ENCODE results near the gene TCEANC. TPM values are rescaled to one million over a fixed set of nuclear protein-coding genes. Genes with fewer than 3 reads are reported as not detected.
A peak's percentile ranks its signal among the peaks of the same experiment; 100 is the strongest.
"Not testable (repeated sequence)": the region's sequence is repeated elsewhere in the genome, so short reads cannot be mapped to it uniquely, and the experiment has no call there.

The TCEANC gene
- total RNA-seq, 5 donors from 2014 or later (not counting 1 experiment from before 2014, with no cell fraction given): 8.0 to 12.8 (median 9.5) TPM

- no CpG with 5 or more reads among the region's 9 CpGs for whole genome bisulfite sequencing (ENCODE audit: insufficient coverage)
- no peak for DNase-seq
- CTCF ChIA-PET: interaction anchor here (1.4 to 1.9 kb wide), 3 partner anchors 138 to 699 kb away, joined by 3 to 10 read pairs (median 4); no protein-coding TSS in a partner anchor
Observed at GRCh38 chrX:13645464-13646153, 7.3 kb upstream of the TCEANC start.

DNA sequence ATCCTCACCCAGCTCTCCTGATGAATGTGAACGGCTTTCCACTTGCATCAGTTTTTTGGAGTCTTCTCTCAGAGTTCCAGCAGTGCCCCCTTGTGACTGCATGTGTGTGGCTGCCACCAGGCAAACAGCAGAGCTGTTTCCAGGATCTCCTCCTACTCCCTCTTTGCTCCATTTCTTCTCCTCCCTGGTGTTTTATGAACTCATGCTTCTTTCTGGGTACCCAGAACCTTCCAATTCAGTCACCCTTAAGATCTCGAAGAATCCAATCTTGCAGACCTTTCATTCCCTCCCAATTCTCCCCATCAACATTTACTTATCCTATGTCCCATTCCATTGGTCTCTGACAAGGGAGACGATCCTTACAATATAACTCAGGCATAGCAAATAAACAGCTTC is 6.8 kb upstream of the TCEANC start:
- Histone ChIP-seq H3K27me3 (replicated peaks in 1 of 2; ENCODE audit: control insufficient read depth in 2 of 2, extremely low read depth in 1 of 2, insufficient read depth in 2 of 2, low read length in 1 of 2) (no peaks in the 10 kb centered on the region), H3K36me3 (ENCODE audit: control insufficient read depth in 2 of 2, extremely low read depth in 1 of 2, insufficient read depth in 1 of 2, low read length in 1 of 2) (no peaks in the 10 kb centered on the region), H3K4me1 (ENCODE audit: control insufficient read depth in 1 of 2, extremely low read depth in 1 of 2, insufficient read depth in 2 of 2, low read length in 2 of 2) (no peaks in the 10 kb centered on the region), H3K27ac (ENCODE audit: low read length) (no peak overlapping the region), H3K9me3 (no peaks in the 10 kb centered on the region), H3K4me3 (ENCODE audit: control insufficient read depth in 1 of 2, extremely low read depth in 1 of 2, low read length in 1 of 2) (no peak overlapping the region)
- peaks cover 0 to 23% of the 10 kb centered on the region in 2 donors for H3K27me3 Mint-ChIP-seq
- no peaks in the 10 kb centered on the region for H3K36me3 Mint-ChIP-seq
- peak in 16 of 35 experiments; percentile 3 to 48 (median 21) for DNase-seq
- peak in 2 of 4 experiments; percentile 36 to 52 for ATAC-seq (replicated peaks in 1 of 4)
- ChIA-PET POLR2A (no interaction called here), CTCF (interaction anchor here (1.4 to 1.9 kb wide), 3 partner anchors 139 to 700 kb away, joined by 3 to 10 read pairs (median 4); no protein-coding TSS in a partner anchor)
- H3K9me3 Mint-ChIP-seq: no peaks in the 10 kb centered on the region
- H3K4me3 Mint-ChIP-seq: no peak overlapping the region
- 50% methylated on average over 1 of the region's 3 CpGs for WGBS (ENCODE audit: insufficient coverage)
- no peak overlapping the region for H3K27ac Mint-ChIP-seq
- H3K4me1 Mint-ChIP-seq: peaks cover 0 to 15% (median 8%) of the 10 kb centered on the region in 3 donors

More at GRCh38 chrX:13645464-13646153, 7.3 kb upstream of the TCEANC start:
- ATAC-seq (replicated peaks in 1 of 4): no peak
- Mint-ChIP-seq H3K27me3 (peaks cover 0 to 23% of the 10 kb centered on the region in 2 donors), H3K9me3 (no peaks in the 10 kb centered on the region), H3K27ac (no peak overlapping the region), H3K4me3 (no peak overlapping the region), H3K36me3 (no peaks in the 10 kb centered on the region), H3K4me1 (peaks cover 0 to 15% (median 8%) of the 10 kb centered on the region in 3 donors)
- H3K9me3 ChIP-seq: no peaks in the 10 kb centered on the region
- H3K36me3 ChIP-seq (ENCODE audit: control insufficient read depth in 2 of 2, extremely low read depth in 1 of 2, insufficient read depth in 1 of 2, low read length in 1 of 2): no peaks in the 10 kb centered on the region
- no peaks in the 10 kb centered on the region for H3K4me1 ChIP-seq (ENCODE audit: control insufficient read depth in 1 of 2, extremely low read depth in 1 of 2, insufficient read depth in 2 of 2, low read length in 2 of 2)
- H3K27ac ChIP-seq (ENCODE audit: low read length): no peak overlapping the region
- H3K27me3 ChIP-seq (replicated peaks in 1 of 2; ENCODE audit: control insufficient read depth in 2 of 2, extremely low read depth in 1 of 2, insufficient read depth in 2 of 2, low read length in 1 of 2): no peaks in the 10 kb centered on the region
- no peak overlapping the region for H3K4me3 ChIP-seq (ENCODE audit: control insufficient read depth in 1 of 2, extremely low read depth in 1 of 2, low read length in 1 of 2)
- POLR2A ChIA-PET: no interaction called here

DNA sequence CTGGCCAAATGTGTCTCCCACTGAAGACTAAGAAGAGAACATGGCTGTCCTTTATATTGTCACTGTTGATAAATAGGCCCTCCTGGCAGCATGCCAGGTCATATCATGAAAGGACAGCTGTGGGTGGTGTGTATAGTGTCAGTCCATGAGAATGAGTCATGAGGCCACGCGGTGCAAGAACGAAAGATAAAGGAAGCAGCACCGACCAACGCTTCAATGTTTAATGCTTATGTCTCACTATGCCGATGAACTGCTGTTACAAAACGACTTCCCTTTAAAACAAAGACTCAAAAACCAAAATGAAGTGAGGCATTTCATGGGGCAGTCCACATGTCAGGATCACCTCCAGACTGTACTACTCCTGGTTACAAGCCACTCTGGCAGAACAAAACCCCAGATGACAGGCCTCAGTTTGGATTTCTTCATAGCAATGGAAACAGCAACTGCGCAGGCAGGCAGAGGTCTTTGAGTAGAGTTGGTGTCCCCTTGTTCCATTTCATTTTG is 5.2 kb upstream of the TCEANC start:
- H3K4me1 Mint-ChIP-seq: peaks cover 14 to 25% (median 15%) of the 10 kb centered on the region in 3 donors
- peak overlapping the region; percentile 86 to 93 for H3K27ac Mint-ChIP-seq
- ATAC-seq (replicated peaks in 1 of 4) (peak; percentile 68 to 77 (median 72)), DNase-seq (peak; percentile 1 to 64 (median 38))
- no peaks in the 10 kb centered on the region for H3K9me3 ChIP-seq
- WGBS (ENCODE audit: insufficient coverage): 15% methylated on average over 4 of the region's 8 CpGs
- H3K27me3 Mint-ChIP-seq: peaks cover 0 to 23% of the 10 kb centered on the region in 2 donors
- peaks cover 0 to 6% of the 10 kb centered on the region in 2 experiments for H3K4me1 ChIP-seq (ENCODE audit: control insufficient read depth in 1 of 2, extremely low read depth in 1 of 2, insufficient read depth in 2 of 2, low read length in 2 of 2)
- no peaks in the 10 kb centered on the region for H3K27me3 ChIP-seq (replicated peaks in 1 of 2; ENCODE audit: control insufficient read depth in 2 of 2, extremely low read depth in 1 of 2, insufficient read depth in 2 of 2, low read length in 1 of 2)
- CTCF ChIA-PET: interaction anchor here in 1 of 2 donors (0.6 kb wide), 1 partner anchor 388 kb away, joined by 3 read pairs; no protein-coding TSS in a partner anchor
- no peaks in the 10 kb centered on the region for H3K36me3 Mint-ChIP-seq
- no peak overlapping the region for H3K4me3 ChIP-seq (ENCODE audit: control insufficient read depth in 1 of 2, extremely low read depth in 1 of 2, low read length in 1 of 2)
- peak overlapping the region; percentile 47 for H3K27ac ChIP-seq (ENCODE audit: low read length)
- no peaks in the 10 kb centered on the region for H3K9me3 Mint-ChIP-seq
- H3K36me3 ChIP-seq (ENCODE audit: control insufficient read depth in 2 of 2, extremely low read depth in 1 of 2, insufficient read depth in 1 of 2, low read length in 1 of 2): no peaks in the 10 kb centered on the region
- POLR2A ChIA-PET: no interaction called here
- peak overlapping the region in 1 of 3 donors; percentile 31 for H3K4me3 Mint-ChIP-seq

GRCh38 chrX:13648336-13648735 is 4.6 kb upstream of the TCEANC start:
- no CpG with 5 or more reads among the region's 2 CpGs for WGBS (ENCODE audit: insufficient coverage)
- POLR2A ChIA-PET; H3K27me3 ChIP-seq (replicated peaks in 1 of 2; ENCODE audit: control insufficient read depth in 2 of 2, extremely low read depth in 1 of 2, insufficient read depth in 2 of 2, low read length in 1 of 2); H3K9me3 Mint-ChIP-seq; H3K36me3 ChIP-seq (ENCODE audit: control insufficient read depth in 2 of 2, extremely low read depth in 1 of 2, insufficient read depth in 1 of 2, low read length in 1 of 2); H3K27ac ChIP-seq (ENCODE audit: low read length); H3K4me3 ChIP-seq (ENCODE audit: control insufficient read depth in 1 of 2, extremely low read depth in 1 of 2, low read length in 1 of 2); ATAC-seq (replicated peaks in 1 of 4); DNase-seq; H3K4me1 ChIP-seq (ENCODE audit: control insufficient read depth in 1 of 2, extremely low read depth in 1 of 2, insufficient read depth in 2 of 2, low read length in 2 of 2); H3K9me3 ChIP-seq; H3K4me3 Mint-ChIP-seq; H3K36me3 Mint-ChIP-seq; CTCF ChIA-PET: not testable (repeated sequence)
- H3K4me1 Mint-ChIP-seq: peaks cover 15 to 26% (median 18%) of the 10 kb centered on the region in 3 donors
- peaks cover 0 to 23% of the 10 kb centered on the region in 2 donors for H3K27me3 Mint-ChIP-seq
- H3K27ac Mint-ChIP-seq: peak overlapping the region in 1 of 2 donors; percentile 93

DNA sequence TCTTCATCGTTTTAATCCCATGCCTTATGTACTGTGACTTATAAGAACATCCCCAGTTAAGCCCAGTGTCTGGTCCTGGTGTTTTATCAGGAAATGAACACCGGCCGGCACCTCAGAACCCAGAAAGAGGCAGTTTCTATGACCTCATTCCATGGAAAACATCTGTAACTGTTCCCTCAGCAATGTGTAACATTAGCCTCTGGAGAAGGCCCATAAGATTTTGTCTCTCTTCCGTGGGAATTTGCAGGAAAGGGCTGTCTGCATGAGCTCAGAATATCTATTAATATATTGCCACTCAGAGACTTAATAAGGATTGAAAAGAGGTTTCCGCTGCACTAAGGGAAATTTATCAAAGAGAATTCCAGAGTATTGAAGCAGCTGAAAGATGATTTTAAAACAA is 3.1 kb upstream of the TCEANC start:
- Histone ChIP-seq H3K4me1 (ENCODE audit: control insufficient read depth in 1 of 2, extremely low read depth in 1 of 2, insufficient read depth in 2 of 2, low read length in 2 of 2) (peaks cover 6% of the 10 kb centered on the region in 2 experiments), H3K36me3 (ENCODE audit: control insufficient read depth in 2 of 2, extremely low read depth in 1 of 2, insufficient read depth in 1 of 2, low read length in 1 of 2) (no peaks in the 10 kb centered on the region), H3K4me3 (ENCODE audit: control insufficient read depth in 1 of 2, extremely low read depth in 1 of 2, low read length in 1 of 2) (no peak overlapping the region), H3K9me3 (no peaks in the 10 kb centered on the region), H3K27me3 (replicated peaks in 1 of 2; ENCODE audit: control insufficient read depth in 2 of 2, extremely low read depth in 1 of 2, insufficient read depth in 2 of 2, low read length in 1 of 2) (no peaks in the 10 kb centered on the region), H3K27ac (ENCODE audit: low read length) (no peak overlapping the region)
- peaks cover 0 to 23% of the 10 kb centered on the region in 2 donors for H3K27me3 Mint-ChIP-seq
- no peak overlapping the region for H3K27ac Mint-ChIP-seq
- WGBS (ENCODE audit: insufficient coverage): no CpG with 5 or more reads among the region's 5 CpGs
- ChIA-PET POLR2A (no interaction called here), CTCF (no interaction called here)
- H3K4me3 Mint-ChIP-seq: no peak overlapping the region
- H3K4me1 Mint-ChIP-seq: peaks cover 28 to 33% (median 29%) of the 10 kb centered on the region in 3 donors
- H3K36me3 Mint-ChIP-seq: no peaks in the 10 kb centered on the region
- ATAC-seq (replicated peaks in 1 of 4): no peak
- H3K9me3 Mint-ChIP-seq: no peaks in the 10 kb centered on the region
- DNase-seq: no peak

GRCh38 chrX:13650318-13650717 is 2.6 kb upstream of the TCEANC start:
- ChIA-PET POLR2A (no interaction called here), CTCF (interaction anchor here in 1 of 2 donors (0.6 kb wide), 2 partner anchors 111 to 177 kb away, joined by 4 to 6 read pairs; no protein-coding TSS in a partner anchor)
- no peak overlapping the region for H3K27ac ChIP-seq (ENCODE audit: low read length)
- ATAC-seq (replicated peaks in 1 of 4) (no peak), DNase-seq (no peak)
- no peaks in the 10 kb centered on the region for H3K9me3 ChIP-seq
- Mint-ChIP-seq H3K4me1 (peaks cover 33 to 38% (median 34%) of the 10 kb centered on the region in 3 donors), H3K36me3 (peaks cover 4% of the 10 kb centered on the region), H3K9me3 (no peaks in the 10 kb centered on the region), H3K27me3 (peaks cover 0 to 28% of the 10 kb centered on the region in 2 donors), H3K4me3 (no peak overlapping the region), H3K27ac (no peak overlapping the region)
- H3K27me3 ChIP-seq (replicated peaks in 1 of 2; ENCODE audit: control insufficient read depth in 2 of 2, extremely low read depth in 1 of 2, insufficient read depth in 2 of 2, low read length in 1 of 2): no peaks in the 10 kb centered on the region
- WGBS (ENCODE audit: insufficient coverage): no CpG with 5 or more reads among the region's 1 CpG
- H3K36me3 ChIP-seq (ENCODE audit: control insufficient read depth in 2 of 2, extremely low read depth in 1 of 2, insufficient read depth in 1 of 2, low read length in 1 of 2): peaks cover 0 to 1% of the 10 kb centered on the region in 2 donors
- H3K4me3 ChIP-seq (ENCODE audit: control insufficient read depth in 1 of 2, extremely low read depth in 1 of 2, low read length in 1 of 2): no peak overlapping the region
- peaks cover 6% of the 10 kb centered on the region in 2 experiments for H3K4me1 ChIP-seq (ENCODE audit: control insufficient read depth in 1 of 2, extremely low read depth in 1 of 2, insufficient read depth in 2 of 2, low read length in 2 of 2)
